Measurements from ENCODE around the gene NUTM1.
A peak's percentile ranks its signal among the peaks of the same experiment; 100 is the strongest.

- TF ChIP-seq POLR2A (IDR thresholded peaks at IDR 0.05; ENCODE audit: low read length) (peak; percentile 86), GATA1 (IDR thresholded peaks at IDR 0.05; ENCODE audit: low read depth, low read length) (no peak)
These were observed 24.3 kb downstream of the NUTM1 start, which contains the start of gene LPCAT4 for GRCh38 chr15:34367101-34368081.
